ENCODE data around the gene USP47.
A peak's percentile ranks its signal among the peaks of the same experiment; 100 is the strongest.

DNA sequence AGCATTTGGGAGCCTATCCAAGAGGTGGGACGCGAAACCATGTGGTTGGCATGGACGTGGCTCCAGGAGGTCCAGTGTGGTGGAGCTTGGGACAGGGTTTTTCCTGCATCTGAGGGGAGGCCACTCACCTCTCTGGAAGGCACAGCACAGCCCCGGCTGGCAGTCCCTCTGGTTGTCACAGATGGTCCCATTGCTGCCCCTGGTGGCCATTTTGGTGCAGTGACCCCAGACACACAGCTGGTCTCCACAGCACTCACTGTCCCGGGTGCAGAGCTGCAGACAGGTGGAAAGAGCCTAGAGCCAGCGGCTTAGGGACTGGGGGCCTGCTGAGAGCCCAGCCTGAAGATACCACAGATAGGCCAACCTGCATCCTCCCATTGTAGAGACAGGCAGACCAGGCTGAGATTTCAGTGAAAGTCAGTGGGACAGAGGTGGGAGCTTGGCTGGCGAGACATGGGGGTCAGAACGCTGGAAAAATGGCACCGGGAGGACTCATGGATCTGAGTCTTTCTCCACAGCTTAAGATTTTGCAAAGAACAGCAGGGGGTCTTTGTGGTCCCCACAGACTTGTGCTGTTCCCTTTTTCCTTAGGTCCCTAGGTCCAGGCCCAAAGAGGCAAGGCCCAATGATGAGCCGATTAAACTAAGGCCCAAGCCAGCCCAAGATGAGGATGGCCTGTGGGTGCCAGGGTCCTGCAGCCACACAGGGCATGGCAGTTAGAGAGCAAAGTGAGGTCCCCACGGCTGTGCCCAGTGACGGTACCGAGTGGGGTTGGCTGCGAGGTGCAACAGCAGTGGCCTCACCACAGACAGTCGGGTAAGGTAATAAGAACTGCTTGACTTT, 125.3 kb downstream of the USP47 start:
- TF ChIP-seq, protein P1, sequence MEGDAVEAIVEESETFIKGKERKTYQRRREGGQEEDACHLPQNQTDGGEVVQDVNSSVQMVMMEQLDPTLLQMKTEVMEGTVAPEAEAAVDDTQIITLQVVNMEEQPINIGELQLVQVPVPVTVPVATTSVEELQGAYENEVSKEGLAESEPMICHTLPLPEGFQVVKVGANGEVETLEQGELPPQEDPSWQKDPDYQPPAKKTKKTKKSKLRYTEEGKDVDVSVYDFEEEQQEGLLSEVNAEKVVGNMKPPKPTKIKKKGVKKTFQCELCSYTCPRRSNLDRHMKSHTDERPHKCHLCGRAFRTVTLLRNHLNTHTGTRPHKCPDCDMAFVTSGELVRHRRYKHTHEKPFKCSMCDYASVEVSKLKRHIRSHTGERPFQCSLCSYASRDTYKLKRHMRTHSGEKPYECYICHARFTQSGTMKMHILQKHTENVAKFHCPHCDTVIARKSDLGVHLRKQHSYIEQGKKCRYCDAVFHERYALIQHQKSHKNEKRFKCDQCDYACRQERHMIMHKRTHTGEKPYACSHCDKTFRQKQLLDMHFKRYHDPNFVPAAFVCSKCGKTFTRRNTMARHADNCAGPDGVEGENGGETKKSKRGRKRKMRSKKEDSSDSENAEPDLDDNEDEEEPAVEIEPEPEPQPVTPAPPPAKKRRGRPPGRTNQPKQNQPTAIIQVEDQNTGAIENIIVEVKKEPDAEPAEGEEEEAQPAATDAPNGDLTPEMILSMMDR (IDR thresholded peaks at IDR 0.05): peak in 3 of 4 experiments; percentile 42 to 59 (median 45)
- TF ChIP-seq POLR2AphosphoS5 (IDR thresholded peaks at IDR 0.05) (no peak), POLR2A (IDR thresholded peaks at IDR 0.05) (no peak)
